VCaP (cell line): Measurements from ENCODE around the gene TOP1.
"Not testable (repeated sequence)": the region's sequence is repeated elsewhere in the genome, so short reads cannot be mapped to it uniquely, and the experiment has no call there.

Source experiments
- H3K27ac ChIP-seq: fragments of 450-650 bp; 2 replicates; pipeline ENCODE4 v1.5.1; 2017
- TF ChIP-seq, protein P1 (sequence below): fragments of 450-650 bp; conservative IDR thresholded peaks from 2 replicates; pipeline ENCODE4 v1.5.1; 2017; ENCODE audit warnings: mild to moderate bottlenecking, moderate library complexity

TOP1 gene

GRCh38 chr20:41131594-41132387 lies 103.2 kb downstream of the TOP1 start:
- TF ChIP-seq, protein P1, sequence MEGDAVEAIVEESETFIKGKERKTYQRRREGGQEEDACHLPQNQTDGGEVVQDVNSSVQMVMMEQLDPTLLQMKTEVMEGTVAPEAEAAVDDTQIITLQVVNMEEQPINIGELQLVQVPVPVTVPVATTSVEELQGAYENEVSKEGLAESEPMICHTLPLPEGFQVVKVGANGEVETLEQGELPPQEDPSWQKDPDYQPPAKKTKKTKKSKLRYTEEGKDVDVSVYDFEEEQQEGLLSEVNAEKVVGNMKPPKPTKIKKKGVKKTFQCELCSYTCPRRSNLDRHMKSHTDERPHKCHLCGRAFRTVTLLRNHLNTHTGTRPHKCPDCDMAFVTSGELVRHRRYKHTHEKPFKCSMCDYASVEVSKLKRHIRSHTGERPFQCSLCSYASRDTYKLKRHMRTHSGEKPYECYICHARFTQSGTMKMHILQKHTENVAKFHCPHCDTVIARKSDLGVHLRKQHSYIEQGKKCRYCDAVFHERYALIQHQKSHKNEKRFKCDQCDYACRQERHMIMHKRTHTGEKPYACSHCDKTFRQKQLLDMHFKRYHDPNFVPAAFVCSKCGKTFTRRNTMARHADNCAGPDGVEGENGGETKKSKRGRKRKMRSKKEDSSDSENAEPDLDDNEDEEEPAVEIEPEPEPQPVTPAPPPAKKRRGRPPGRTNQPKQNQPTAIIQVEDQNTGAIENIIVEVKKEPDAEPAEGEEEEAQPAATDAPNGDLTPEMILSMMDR, result no peak
- H3K27ac ChIP-seq, result no peak overlapping the region

DNA sequence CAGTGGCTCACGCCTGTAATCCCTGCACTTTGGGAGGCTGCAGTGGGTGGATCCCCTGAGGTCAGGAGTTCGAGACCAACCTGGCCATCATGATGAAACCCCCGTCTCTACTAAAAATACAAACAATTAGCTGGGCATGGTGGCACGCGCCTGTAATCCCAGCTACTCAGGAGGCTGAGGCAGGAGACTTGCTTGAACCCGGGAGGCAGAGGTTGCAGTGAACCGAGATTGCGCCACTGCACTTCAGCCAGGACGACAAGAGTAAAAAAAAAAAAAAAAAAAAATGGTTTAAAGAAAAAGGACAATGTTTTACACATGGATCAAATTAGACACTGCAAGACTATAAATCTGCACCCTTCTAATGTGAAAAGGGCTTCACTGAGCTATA lies 103.8 kb downstream of the TOP1 start:
- H3K27ac ChIP-seq, result not testable (repeated sequence)

DNA sequence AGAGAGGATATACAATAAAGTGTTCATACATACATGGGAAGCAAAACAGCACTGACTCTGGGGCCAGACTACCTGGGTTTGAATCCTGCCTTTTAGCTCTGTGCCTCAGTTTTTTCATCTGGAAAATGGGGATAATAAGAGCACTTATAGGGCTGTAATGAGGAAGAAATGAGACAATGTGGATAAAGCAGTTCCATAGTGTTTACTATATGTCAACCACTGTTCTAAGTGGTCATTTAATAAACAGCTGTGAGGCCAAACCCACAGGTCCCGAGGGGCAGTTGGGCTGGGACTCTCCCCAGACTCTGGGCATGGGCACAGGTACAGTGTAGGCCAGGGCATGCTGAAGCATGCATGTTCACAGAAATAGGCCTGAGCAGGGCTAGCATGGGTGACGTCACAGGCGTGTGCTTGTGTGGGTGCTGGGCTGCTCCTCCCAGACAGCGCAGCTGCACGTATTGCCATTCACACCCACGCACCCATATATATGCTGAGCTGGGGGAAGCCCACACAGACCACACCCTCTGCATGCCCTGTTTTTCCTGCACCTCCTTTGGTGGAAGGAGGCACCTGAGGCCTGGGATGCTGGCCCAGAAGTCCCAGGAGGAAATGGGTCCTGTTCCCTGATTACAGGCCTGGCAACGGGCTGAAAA lies 105.2 kb downstream of the TOP1 start:
- no peak overlapping the region for H3K27ac ChIP-seq
- TF ChIP-seq, protein P1, result no peak

DNA sequence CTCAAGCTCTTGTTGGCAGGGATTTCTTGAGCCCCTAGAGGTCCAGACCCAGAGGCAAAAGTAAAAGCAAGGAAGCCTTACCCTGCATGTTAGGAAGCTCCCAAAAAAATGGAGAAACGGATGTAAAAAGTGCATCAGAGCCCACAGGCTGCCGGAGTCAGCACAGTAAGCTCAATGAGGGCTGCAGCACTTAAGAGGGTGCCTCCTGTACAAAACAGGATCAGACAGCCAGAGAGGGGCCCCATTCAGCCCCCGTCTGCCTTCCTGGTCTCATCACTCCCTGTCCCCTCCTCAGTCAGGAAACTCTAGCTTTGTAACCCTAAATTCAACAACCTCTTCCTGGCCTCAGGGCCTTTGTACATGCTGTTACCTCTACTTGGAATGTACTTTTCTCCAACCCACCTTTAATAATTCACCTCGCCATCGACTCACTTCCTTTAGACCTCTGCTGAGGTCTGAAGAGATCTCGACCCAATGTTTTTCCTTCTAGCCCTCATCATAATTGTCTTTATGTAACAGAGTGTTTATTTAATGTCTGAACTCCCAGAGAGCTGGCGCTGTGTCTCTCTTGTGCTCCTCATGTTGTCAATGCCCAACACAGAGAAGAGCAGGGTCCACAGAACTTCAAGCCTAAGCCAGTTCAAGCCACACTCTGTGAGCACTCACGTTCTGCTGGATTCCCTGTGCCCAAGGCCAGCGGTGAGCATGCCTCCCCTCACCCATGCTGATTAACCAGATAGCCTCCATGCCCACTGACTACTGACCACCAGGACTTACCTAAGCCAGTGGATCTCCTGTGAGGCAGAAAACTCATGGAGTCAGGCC lies 106.0 kb downstream of the TOP1 start:
- H3K27ac ChIP-seq, result no peak overlapping the region
- TF ChIP-seq, protein P1, result no peak

GRCh38 chr20:41135187-41135887 lies 106.7 kb downstream of the TOP1 start:
- H3K27ac ChIP-seq, result no peak overlapping the region

GRCh38 chr20:41135888-41136679 lies 107.5 kb downstream of the TOP1 start:
- TF ChIP-seq, protein P1, result no peak
- H3K27ac ChIP-seq, result peak overlapping the region; percentile 90

More at GRCh38 chr20:41135187-41135887, 106.7 kb downstream of the TOP1 start:
- TF ChIP-seq, protein P1, result peak; percentile 89
